GM23338 (cell line): Measurements from ENCODE around the gene ZNF460. TPM values are rescaled to one million over a fixed set of nuclear protein-coding genes. Genes with fewer than 3 reads are reported as not detected.

Experiments used
- ATAC-seq: fragments of 200-7000 bp; cut with Tn5 transposase; 3 replicates; pipeline ENCODE4 v1.9.1; 2020
- DNase-seq: peaks from one replicate; pipeline ENCODE4 v3.0.0-alpha.2; 2015; ENCODE audit warnings: low spot score
- H2AFZ ChIP-seq: fragments of 200-600 bp; sonication (generic); 2 replicates; pipeline ENCODE4 v1.8.0; 2016; ENCODE audit warnings: antibody characterized with exemption, mild to moderate bottlenecking, moderate library complexity
- H3F3A ChIP-seq: fragments of 200-600 bp; sonication (generic); replicated peaks from 2 replicates; pipeline ENCODE4 v1.8.0; 2017; ENCODE audit warnings: antibody characterized with exemption, mixed run types, low read depth
- H3K27ac ChIP-seq: fragments of 200-600 bp; sonication (generic); 2 replicates; pipeline ENCODE4 v1.6.1; 2016; ENCODE audit warnings: low read depth
- H3K27me3 ChIP-seq: fragments of 200-600 bp; sonication (generic); 2 replicates; pipeline ENCODE4 v1.8.0; 2016; ENCODE audit warnings: mild to moderate bottlenecking, mixed run types, moderate library complexity; ENCODE audit not compliant: insufficient read depth
- H3K36me3 ChIP-seq: fragments of 200-600 bp; sonication (generic); 2 replicates; pipeline ENCODE4 v1.8.0; 2016; ENCODE audit warnings: mild to moderate bottlenecking; ENCODE audit not compliant: insufficient read depth
- H3K4me1 ChIP-seq: fragments of 200-600 bp; sonication (generic); 2 replicates; pipeline ENCODE4 v1.8.0; 2016; ENCODE audit warnings: mild to moderate bottlenecking, moderate library complexity; ENCODE audit not compliant: insufficient read depth
- H3K4me2 ChIP-seq: fragments of 200-600 bp; sonication (generic); 2 replicates; pipeline ENCODE4 v1.7.1; 2017; ENCODE audit warnings: mixed run types
- H3K4me3 ChIP-seq: fragments of 200-600 bp; sonication (generic); 2 replicates; pipeline ENCODE4 v1.6.1; 2016; ENCODE audit warnings: mixed run types
- H3K79me2 ChIP-seq: fragments of 200-600 bp; sonication (generic); replicated peaks from 2 replicates; pipeline ENCODE4 v1.8.0; 2017; ENCODE audit warnings: mild to moderate bottlenecking; ENCODE audit not compliant: insufficient read depth
- H3K9me2 ChIP-seq: fragments of 200-600 bp; sonication (generic); 2 replicates; pipeline ENCODE4 v1.8.0; 2017; ENCODE audit not compliant: insufficient read depth
- H4K20me1 ChIP-seq: fragments of 200-600 bp; sonication (generic); replicated peaks from 2 replicates; pipeline ENCODE4 v1.8.0; 2017; ENCODE audit warnings: mild to moderate bottlenecking; ENCODE audit not compliant: insufficient read depth
- H3K27ac Mint-ChIP-seq: 2 replicates; pipeline ENCODE4 v1.8.0; 2020; ENCODE audit warnings: inconsistent platforms, mild to moderate bottlenecking, moderate library complexity, mixed read lengths
- H3K27me3 Mint-ChIP-seq: 3 replicates; pipeline ENCODE4 v1.8.0; 2022; ENCODE audit warnings: low read depth, mild to moderate bottlenecking, moderate library complexity, mixed read lengths, inconsistent platforms; ENCODE audit not compliant: insufficient read depth, poor library complexity
- H3K36me3 Mint-ChIP-seq: 3 replicates; pipeline ENCODE4 v1.8.0; 2021; ENCODE audit warnings: low read depth, mild to moderate bottlenecking, inconsistent platforms, moderate library complexity, mixed read lengths
- H3K4me1 Mint-ChIP-seq: 3 replicates; pipeline ENCODE4 v1.8.0; 2020; ENCODE audit warnings: mild to moderate bottlenecking, inconsistent platforms, mixed read lengths
- H3K4me3 Mint-ChIP-seq: 3 replicates; pipeline ENCODE4 v1.8.0; 2021; ENCODE audit warnings: moderate library complexity, mild to moderate bottlenecking, inconsistent platforms, mixed read lengths
- H3K9me3 Mint-ChIP-seq: 3 replicates; pipeline ENCODE4 v1.8.0; 2020; ENCODE audit warnings: moderate library complexity, mild to moderate bottlenecking, inconsistent platforms, mixed read lengths
- CREB1 ChIP-seq: fragments of 250-450 bp; sonication (Bioruptor Pico); IDR thresholded peaks from 2 replicates; pipeline ENCODE4 v1.5.0; 2020; ENCODE audit warnings: low read depth, mild to moderate bottlenecking, moderate library complexity
- ETS1 ChIP-seq: IDR thresholded peaks from 2 replicates; pipeline ENCODE4 v1.6.1; 2016; ENCODE audit warnings: antibody characterized with exemption
- EZH2 ChIP-seq: fragments of 200-600 bp; sonication (generic); IDR thresholded peaks from one replicate; pipeline ENCODE4 v1.8.0; 2017; ENCODE audit warnings: antibody characterized with exemption, mild to moderate bottlenecking, low read depth; ENCODE audit not compliant: unreplicated experiment
- EZH2phosphoT487 ChIP-seq: fragments of 200-600 bp; sonication (generic); IDR thresholded peaks from one replicate; pipeline ENCODE4 v1.8.1; 2018; ENCODE audit warnings: antibody characterized with exemption; ENCODE audit not compliant: unreplicated experiment
- JUNB ChIP-seq: IDR thresholded peaks from one replicate; pipeline ENCODE4 v1.6.1; 2016; ENCODE audit warnings: antibody characterized with exemption; ENCODE audit not compliant: unreplicated experiment
- NANOG ChIP-seq: IDR thresholded peaks from 2 replicates; pipeline ENCODE4 v1.6.1; 2016; ENCODE audit warnings: antibody characterized with exemption, borderline replicate concordance
- POLR2AphosphoS5 ChIP-seq: IDR thresholded peaks from 2 replicates; pipeline ENCODE4 v1.6.1; 2016; ENCODE audit warnings: antibody characterized with exemption, low read depth
- STAT1 ChIP-seq: IDR thresholded peaks from one replicate; pipeline ENCODE4 v1.6.1; 2016; ENCODE audit warnings: antibody characterized with exemption; ENCODE audit not compliant: unreplicated experiment
- ZNF114 ChIP-seq: fragments of 250-450 bp; sonication (Bioruptor Pico); IDR thresholded peaks from 2 replicates; pipeline ENCODE4 v1.5.0; 2020; ENCODE audit warnings: mild to moderate bottlenecking, moderate library complexity
- ZNF331 ChIP-seq: fragments of 250-450 bp; sonication (Bioruptor Pico); IDR thresholded peaks from 2 replicates; pipeline ENCODE4 v1.5.0; 2020; ENCODE audit warnings: low read depth, mild to moderate bottlenecking, moderate library complexity
- polyA plus RNA-seq: library from polyadenylated mRNA; unstranded; fragments of >200 nt; fragmentation: Nextera tagmentation; extraction: Ambion mirVana; gene quantifications from 2 replicates; pipeline ENCODE4 v1.2.1, GENCODE V29; 2016
- total RNA-seq: library from RNA; depleted of rRNA; stranded (reverse); fragments of >200 nt; shearing (Covaris generic); gene quantifications from 2 replicates; pipeline ENCODE4 v1.2.3, GENCODE V29; 2014
- TF ChIP-seq, protein P1 (sequence below): IDR thresholded peaks from one replicate; pipeline ENCODE4 v1.6.1; 2018; ENCODE audit warnings: antibody characterized with exemption; ENCODE audit not compliant: unreplicated experiment
- TF ChIP-seq, protein P2 (sequence below), 2 experiments: fragments of 200-600 bp in 1 of 2; sonication (generic) in 1 of 2; conservative IDR thresholded peaks; 2 replicates each; pipeline versions ENCODE4 v1.5.1 to v1.6.1; 2016 to 2017; ENCODE audit warnings: antibody characterized with exemption in 2 of 2, low read depth in 2 of 2, mild to moderate bottlenecking in 2 of 2, moderate library complexity in 1 of 2

ZNF460 gene
- total and polyA plus RNA-seq, 2 experiments from 2014 or later = 3.4 to 81.7 TPM

DNA sequence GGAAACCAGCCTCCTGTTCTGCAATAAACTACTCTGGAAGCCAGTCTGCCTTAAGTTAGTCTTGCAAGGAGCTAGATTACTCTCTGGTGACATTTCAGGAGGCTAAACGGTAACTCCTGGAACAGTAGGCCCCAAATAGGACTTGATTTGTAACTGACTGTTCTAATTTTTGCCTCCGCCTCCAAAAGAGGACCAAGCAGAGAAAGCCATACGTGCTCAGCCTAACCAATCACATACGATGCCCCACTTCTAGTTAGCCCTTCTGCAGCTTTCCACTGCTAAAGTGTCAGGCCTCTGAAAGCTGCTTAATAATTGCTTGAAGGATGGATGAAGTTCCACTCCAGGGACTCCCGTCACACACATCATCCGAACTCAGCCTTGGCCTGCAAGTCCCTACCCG is 39.1 kb upstream of the ZNF460 start:
- Histone ChIP-seq H3K9me2 (peaks cover 6% of the 10 kb centered on the region; the same call in 1 of the 2 replicates), H4K20me1 (peaks cover 11% of the 10 kb centered on the region), H3K27ac (peak overlapping the region; percentile 78; the same call in 1 of the 2 replicates), H3F3A (no peaks in the 10 kb centered on the region; the same call in 1 of the 2 replicates), H3K27me3 (no peaks in the 10 kb centered on the region), H3K4me1 (no peaks in the 10 kb centered on the region; the same call in 1 of the 2 replicates), H3K36me3 (no peaks in the 10 kb centered on the region; the same call in 1 of the 2 replicates), H3K79me2 (peaks cover 33% of the 10 kb centered on the region), H3K4me3 (peak overlapping the region; percentile 99), H2AFZ (peak overlapping the region; percentile 97; the same call in 1 of the 2 replicates), H3K4me2 (peak overlapping the region; percentile 99)
- Mint-ChIP-seq H3K36me3 (peaks cover 14% of the 10 kb centered on the region), H3K4me1 (peaks cover 8% of the 10 kb centered on the region; the same call in 2 of the 3 replicates), H3K9me3 (no peaks in the 10 kb centered on the region), H3K27ac (peak overlapping the region; percentile 98), H3K27me3 (peaks cover 6% of the 10 kb centered on the region), H3K4me3 (peak overlapping the region; percentile 97)
- ATAC-seq (no peak), DNase-seq (peak; percentile 3)
- TF ChIP-seq EZH2 = no peak
- no peak for TF ChIP-seq ZNF331
- TF ChIP-seq STAT1 = no peak
- TF ChIP-seq EZH2phosphoT487 = no peak

- Histone ChIP-seq H3K36me3 (no peaks in the 10 kb centered on the region; the same call in 1 of the 2 replicates), H3K4me1 (no peaks in the 10 kb centered on the region; the same call in 1 of the 2 replicates), H3F3A (no peaks in the 10 kb centered on the region; the same call in 1 of the 2 replicates), H3K79me2 (peaks cover 33% of the 10 kb centered on the region), H3K27ac (no peak overlapping the region), H3K27me3 (no peaks in the 10 kb centered on the region), H4K20me1 (peaks cover 11% of the 10 kb centered on the region), H3K9me2 (peaks cover 6% of the 10 kb centered on the region; the same call in 1 of the 2 replicates), H2AFZ (no peak overlapping the region), H3K4me2 (no peak overlapping the region), H3K4me3 (no peak overlapping the region)
- Mint-ChIP-seq H3K4me1 (peaks cover 8% of the 10 kb centered on the region; the same call in 2 of the 3 replicates), H3K36me3 (peaks cover 21% of the 10 kb centered on the region), H3K9me3 (no peaks in the 10 kb centered on the region), H3K27ac (no peak overlapping the region), H3K4me3 (0 out of 3 replicates have a peak overlapping the region, but pooled peaks have one; percentile 97), H3K27me3 (peaks cover 7% of the 10 kb centered on the region)
- TF ChIP-seq ZNF114 (CRISPR knock-in tag) (no peak), EZH2 (no peak), STAT1 (no peak), ETS1 (no peak), POLR2AphosphoS5 (no peak), JUNB (no peak), EZH2phosphoT487 (no peak)
- DNase-seq = no peak
- no peak for ATAC-seq
These were observed 37.5 kb upstream of the ZNF460 start for GRCh38 chr19:57242821-57243220.

DNA sequence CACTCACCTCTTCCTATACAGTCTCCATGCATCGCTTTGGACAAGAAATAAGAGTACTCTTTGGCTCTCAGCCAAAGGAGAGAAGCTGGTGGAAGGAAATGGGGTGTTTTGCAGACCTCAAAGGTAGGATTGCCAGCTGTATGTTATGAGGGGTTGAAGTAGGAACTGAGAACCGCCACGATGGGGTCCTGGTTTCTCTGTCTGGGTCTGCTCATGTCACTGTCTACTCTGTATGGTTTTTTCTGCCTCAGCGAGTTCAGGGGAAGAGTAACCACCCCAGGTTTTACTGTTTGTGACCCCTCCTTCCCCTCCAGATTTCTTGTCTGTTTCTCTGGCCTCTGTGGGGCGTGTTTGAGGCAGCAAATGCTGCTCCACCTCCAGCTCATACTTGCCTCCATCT is 35.8 kb upstream of the ZNF460 start:
- Mint-ChIP-seq H3K4me3 (no peak overlapping the region), H3K4me1 (peaks cover 8% of the 10 kb centered on the region; the same call in 2 of the 3 replicates), H3K27ac (no peak overlapping the region), H3K27me3 (peaks cover 8% of the 10 kb centered on the region), H3K36me3 (peaks cover 21% of the 10 kb centered on the region), H3K9me3 (no peaks in the 10 kb centered on the region)
- Histone ChIP-seq H3K9me2 (no peaks in the 10 kb centered on the region), H3K4me2 (no peak overlapping the region), H4K20me1 (peaks cover 11% of the 10 kb centered on the region), H3K27ac (no peak overlapping the region), H3K27me3 (no peaks in the 10 kb centered on the region), H3K79me2 (peaks cover 33% of the 10 kb centered on the region), H3F3A (no peaks in the 10 kb centered on the region; the same call in 1 of the 2 replicates), H2AFZ (no peak overlapping the region), H3K4me1 (no peaks in the 10 kb centered on the region; the same call in 1 of the 2 replicates), H3K36me3 (no peaks in the 10 kb centered on the region; the same call in 1 of the 2 replicates), H3K4me3 (no peak overlapping the region)
- DNase-seq (no peak), ATAC-seq (no peak)
- no peak for TF ChIP-seq NANOG
- TF ChIP-seq, protein P1, sequence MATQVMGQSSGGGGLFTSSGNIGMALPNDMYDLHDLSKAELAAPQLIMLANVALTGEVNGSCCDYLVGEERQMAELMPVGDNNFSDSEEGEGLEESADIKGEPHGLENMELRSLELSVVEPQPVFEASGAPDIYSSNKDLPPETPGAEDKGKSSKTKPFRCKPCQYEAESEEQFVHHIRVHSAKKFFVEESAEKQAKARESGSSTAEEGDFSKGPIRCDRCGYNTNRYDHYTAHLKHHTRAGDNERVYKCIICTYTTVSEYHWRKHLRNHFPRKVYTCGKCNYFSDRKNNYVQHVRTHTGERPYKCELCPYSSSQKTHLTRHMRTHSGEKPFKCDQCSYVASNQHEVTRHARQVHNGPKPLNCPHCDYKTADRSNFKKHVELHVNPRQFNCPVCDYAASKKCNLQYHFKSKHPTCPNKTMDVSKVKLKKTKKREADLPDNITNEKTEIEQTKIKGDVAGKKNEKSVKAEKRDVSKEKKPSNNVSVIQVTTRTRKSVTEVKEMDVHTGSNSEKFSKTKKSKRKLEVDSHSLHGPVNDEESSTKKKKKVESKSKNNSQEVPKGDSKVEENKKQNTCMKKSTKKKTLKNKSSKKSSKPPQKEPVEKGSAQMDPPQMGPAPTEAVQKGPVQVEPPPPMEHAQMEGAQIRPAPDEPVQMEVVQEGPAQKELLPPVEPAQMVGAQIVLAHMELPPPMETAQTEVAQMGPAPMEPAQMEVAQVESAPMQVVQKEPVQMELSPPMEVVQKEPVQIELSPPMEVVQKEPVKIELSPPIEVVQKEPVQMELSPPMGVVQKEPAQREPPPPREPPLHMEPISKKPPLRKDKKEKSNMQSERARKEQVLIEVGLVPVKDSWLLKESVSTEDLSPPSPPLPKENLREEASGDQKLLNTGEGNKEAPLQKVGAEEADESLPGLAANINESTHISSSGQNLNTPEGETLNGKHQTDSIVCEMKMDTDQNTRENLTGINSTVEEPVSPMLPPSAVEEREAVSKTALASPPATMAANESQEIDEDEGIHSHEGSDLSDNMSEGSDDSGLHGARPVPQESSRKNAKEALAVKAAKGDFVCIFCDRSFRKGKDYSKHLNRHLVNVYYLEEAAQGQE = no peak
- TF ChIP-seq EZH2 = no peak
- TF ChIP-seq CREB1 (CRISPR knock-in tag) = no peak
- TF ChIP-seq, protein P2, sequence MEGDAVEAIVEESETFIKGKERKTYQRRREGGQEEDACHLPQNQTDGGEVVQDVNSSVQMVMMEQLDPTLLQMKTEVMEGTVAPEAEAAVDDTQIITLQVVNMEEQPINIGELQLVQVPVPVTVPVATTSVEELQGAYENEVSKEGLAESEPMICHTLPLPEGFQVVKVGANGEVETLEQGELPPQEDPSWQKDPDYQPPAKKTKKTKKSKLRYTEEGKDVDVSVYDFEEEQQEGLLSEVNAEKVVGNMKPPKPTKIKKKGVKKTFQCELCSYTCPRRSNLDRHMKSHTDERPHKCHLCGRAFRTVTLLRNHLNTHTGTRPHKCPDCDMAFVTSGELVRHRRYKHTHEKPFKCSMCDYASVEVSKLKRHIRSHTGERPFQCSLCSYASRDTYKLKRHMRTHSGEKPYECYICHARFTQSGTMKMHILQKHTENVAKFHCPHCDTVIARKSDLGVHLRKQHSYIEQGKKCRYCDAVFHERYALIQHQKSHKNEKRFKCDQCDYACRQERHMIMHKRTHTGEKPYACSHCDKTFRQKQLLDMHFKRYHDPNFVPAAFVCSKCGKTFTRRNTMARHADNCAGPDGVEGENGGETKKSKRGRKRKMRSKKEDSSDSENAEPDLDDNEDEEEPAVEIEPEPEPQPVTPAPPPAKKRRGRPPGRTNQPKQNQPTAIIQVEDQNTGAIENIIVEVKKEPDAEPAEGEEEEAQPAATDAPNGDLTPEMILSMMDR (conservative IDR thresholded peaks at IDR 0.05; ENCODE audit: low read depth in 2 of 2) = no peak
- no peak for TF ChIP-seq POLR2AphosphoS5
- no peak for TF ChIP-seq JUNB
